HG03045 (cell line): ENCODE results near the gene IDE.

ENCODE experiments used
- ATAC-seq: cut with Tn5 transposase; IDR thresholded peaks from one replicate; pipeline ENCODE4 v1.9.1; 2021; ENCODE audit warnings: mild to moderate bottlenecking, moderate library complexity; ENCODE audit not compliant: unreplicated experiment

Gene IDE

DNA sequence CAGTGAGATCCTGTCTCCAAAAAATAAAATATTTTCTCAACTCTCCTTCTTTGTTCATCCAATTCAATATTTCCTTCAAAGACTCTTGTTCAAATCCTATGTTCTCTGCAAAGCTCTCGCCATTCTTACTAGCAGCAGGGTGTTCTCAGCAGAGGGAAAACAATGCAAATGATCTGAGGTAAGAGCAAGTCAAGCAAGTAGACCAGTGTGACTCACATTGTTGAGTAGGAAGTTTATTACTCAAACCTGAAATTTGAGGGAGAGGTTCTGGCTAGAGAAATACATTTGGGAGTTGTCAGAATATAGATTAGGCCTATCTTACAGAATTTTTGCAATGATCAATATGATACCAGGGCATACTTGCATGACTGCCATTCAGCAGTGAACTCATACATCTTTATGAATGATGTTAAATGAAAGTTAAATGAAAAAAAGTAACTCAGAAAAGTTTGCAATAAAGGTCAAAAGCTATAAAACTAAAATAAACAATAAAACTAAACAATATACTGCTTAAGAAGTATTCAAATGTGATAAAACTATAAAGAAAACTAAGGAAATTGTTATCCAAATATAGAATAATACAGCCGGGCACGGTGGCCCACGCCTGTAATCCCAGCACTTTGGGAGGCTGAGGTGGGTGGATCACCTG, 5.8 kb downstream of the IDE start:
- no peak for ATAC-seq

DNA sequence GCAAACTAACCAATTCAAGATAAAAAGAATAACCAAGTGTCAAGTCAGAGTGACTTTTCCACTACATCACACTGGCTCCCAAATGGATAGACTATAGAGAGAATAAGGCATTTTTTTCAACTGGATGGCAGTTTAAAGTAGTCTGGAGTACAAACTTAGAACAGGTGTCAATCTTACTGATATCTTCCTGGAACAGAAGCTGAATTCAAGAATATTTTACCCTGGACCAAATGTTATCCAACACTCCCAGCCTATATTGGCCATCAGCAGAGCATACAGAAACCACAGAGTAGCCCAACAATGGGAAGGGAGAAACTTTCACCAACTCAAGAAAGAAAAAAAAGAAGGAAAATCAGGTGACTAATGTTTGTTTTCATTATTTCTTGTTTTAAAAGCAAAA, 11.5 kb downstream of the IDE start:
- ATAC-seq: no peak

DNA sequence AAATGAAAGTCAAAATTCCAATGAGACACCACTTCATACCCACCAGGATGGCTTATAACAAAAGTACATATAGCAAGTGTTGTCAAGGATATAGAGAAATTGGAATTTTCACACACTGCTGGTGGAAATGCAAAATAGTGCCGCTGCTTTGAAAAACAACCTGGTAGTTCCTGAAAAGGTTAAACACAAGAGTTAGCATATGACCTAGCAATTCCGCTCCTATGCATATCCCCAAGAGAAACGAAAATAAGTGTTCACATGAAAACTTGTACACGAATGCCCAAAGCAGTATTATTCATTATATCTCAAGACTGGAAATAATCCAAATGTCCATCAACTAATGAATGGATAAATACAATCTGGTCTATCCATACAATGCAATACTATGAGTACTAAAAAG, 14.8 kb downstream of the IDE start:
- no peak for ATAC-seq

DNA sequence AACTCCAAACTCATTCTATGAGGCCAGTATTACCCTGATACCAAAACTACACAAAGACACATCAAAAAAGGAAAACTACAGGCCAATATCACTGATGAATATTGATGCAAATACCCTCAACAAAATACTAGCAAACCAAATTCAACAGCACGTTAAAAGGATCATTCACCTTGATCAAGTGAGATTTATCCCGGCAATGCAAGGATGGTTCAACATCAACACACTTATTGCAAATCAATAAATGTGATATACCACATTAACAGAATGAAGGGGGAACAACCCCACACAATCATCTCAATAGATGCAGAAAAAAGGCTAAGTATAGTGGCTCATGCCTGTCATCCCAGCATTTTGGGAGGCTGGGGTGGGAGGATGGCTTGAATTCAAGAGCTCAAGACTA, 19.9 kb downstream of the IDE start:
- no peak for ATAC-seq

DNA sequence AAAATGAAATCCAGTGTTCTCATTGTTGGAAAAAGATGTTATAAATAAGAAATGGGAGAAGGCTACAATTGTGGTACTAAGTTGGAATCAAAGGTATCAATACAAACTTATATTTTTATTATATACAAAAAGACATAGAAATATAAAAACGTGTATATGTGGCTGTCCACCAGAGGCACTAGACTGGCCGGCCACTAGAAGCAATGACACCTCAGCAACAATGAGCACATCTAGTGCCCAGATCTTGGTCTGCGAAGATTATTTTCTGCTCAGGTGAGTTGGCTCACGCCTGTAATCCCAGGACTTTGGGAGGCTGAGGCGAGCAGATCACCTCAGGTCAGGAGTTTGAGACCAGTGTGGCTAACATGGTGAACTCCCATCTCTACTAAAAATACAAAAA, 21.6 kb downstream of the IDE start:
- ATAC-seq: no peak

DNA sequence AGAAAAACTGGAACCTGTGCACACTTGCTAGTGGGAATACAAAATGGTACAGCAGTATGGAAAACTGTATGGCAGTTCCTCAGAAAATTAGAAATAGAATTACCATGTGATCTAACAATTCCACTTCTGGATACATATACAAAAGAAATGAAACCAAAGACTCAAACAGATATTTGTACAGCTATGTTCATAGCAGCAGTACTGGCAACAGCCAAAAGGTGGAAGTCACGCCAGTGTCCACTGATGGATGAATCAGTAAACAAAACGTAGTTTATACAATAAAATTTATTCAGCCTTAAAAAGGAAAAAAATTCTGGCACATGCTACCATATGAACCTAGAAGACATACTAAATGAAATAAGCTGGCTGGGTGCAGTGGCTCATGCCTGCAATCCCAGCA, 23.0 kb downstream of the IDE start:
- ATAC-seq: no peak

DNA sequence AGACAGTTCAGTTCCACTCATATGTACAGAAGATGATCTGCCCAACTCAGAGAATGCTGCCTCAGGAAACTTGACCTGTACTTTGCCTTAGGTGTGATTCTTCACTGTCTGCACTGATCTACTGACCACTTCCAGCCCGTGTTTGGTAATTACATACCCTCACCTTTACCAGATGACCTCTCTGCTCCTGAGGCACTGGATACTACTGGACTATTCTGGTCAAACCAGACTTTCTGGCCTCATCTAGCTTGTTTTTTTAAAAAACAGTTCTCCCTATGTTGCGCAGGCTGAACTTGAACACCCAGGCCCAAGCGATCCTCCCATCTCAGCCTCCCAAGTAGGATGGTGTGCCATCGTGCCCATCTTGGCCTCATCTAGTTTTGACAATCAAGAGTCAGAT, 26.2 kb downstream of the IDE start:
- no peak for ATAC-seq

DNA sequence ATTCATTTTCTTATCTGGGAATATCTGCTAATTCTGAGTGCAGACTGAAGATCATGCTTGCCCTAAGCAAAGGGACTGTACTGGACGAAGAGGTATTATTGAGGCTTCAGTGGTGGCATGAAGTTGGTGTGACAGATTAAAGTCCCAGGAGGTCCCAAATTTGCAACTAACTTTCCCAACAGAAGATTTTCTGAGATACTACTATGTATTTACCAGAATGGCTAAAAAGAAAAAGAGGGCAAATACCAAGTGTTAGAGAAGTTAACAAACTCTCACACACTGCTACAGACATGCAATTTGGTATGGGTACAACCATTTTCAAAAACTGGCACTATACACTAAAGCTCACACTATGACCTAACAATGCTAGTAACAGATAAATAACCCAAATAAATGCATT, 28.3 kb downstream of the IDE start:
- no peak for ATAC-seq

DNA sequence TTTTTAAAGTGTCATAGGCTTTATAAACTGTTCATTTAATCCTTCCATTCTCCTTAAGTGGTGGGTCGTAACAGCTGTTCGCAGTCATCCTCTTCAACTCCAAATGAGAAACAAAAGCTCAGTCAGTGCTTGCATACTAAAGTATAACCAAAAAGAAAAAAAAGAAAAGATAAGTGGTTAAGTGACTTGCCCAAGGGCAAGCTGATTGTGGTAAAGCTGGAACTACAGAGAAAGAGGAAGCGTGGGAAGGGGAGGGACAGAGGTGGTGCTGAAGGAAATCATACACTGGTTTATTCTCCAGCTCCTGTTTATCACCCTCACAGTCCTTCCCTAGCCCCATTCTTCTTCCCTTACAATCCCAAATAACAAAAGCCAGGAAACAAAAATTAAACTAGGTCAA, 29.6 kb downstream of the IDE start:
- no peak for ATAC-seq

DNA sequence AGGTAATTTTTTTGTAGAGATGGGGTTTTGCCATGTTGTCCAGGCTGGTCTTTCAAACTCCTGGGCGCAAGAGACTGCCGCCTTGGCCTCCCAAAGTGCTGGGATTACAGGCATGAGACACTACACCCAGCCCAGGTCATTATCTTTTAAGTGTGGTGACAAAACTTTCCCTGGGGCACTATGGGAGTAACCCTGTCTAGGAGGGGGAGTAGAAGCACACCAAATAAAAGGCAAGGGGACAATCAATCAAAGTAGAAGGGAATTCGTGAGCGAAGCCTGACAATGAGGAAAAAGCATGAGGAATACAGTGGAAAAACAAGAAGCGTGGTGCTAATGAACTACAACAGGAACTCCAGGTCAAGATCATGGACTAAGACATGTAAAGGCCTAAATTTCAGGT, 31.4 kb downstream of the IDE start:
- no peak for ATAC-seq

DNA sequence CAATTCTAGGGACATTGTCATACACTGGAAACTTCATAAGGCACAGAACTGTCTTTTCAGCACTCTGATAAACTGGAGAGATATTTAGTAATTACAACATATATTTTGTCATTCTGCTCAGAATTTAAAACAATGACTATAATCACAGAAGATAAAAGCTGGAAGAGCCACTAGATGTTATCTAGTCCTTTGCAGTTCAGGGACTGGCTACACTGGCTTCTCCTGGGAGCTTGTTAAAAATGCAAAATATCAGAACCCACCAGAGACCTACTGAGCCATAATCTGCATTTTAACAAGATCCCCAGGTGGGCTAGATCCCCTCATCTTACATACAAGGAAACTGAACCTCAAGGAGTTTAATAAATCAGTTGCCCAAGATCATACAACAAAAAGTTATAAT, 32.3 kb downstream of the IDE start:
- ATAC-seq: no peak

DNA sequence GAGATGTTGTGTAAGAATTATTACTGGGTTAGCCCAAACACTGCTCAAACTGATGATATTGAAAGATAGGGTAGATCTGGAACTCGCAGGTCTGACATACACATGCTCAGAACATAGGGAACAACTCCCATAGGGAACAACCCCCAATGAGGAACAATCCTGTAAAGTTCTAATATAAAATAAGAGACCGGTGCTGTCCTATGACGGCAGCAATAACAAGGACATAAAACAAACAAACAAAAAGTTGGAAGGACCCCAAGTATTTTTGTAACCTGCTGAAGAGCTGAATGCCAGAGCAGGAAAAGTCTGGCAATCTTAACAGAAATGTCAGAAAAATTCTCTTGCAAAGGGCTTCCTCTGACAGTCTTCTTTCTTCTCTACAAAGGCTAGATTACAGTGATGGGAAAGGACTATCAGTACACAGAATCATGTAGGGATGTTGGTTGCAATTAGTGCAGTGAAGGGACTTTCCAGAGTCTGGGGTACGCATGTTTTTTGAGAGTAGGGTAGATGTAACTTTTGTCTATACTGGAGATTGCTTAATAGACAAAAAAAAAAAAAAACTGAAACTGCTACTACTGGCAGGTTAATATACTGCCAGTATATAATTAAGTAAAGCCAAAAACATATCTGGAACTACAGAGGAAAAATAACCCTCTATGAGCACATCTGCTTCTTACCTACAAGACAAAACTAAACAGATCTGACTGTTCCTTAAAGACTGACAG, 35.5 kb downstream of the IDE start:
- no peak for ATAC-seq

DNA sequence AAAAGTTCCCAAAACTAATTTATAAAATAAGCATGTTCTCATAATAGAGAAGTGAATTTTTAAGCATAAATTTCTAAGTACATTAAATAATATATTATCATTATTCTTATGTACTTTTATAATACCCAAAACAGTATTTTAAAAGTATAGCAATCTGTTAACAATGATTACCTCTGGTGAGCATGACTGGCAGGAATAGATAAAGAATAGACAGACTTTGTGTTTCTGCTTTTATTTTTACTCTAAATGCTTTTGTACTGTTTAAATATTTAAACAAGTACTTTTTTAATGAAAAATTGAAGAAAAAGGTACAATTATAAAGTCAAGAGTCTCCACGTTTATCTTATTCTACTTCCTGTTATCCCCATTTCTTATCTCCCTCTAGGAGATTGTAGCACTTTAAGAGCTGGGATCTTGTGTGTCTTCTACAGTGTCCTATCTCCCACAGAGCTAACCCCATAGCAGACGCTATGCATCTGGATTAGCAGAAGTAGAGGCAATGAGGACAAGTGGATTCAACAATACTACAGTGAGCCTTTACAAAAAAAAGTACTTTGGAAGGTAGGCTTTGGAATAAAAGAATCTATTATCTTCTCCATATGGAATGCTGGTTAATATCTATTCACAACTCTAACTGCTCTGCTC, 42.9 kb downstream of the IDE start:
- no peak for ATAC-seq

DNA sequence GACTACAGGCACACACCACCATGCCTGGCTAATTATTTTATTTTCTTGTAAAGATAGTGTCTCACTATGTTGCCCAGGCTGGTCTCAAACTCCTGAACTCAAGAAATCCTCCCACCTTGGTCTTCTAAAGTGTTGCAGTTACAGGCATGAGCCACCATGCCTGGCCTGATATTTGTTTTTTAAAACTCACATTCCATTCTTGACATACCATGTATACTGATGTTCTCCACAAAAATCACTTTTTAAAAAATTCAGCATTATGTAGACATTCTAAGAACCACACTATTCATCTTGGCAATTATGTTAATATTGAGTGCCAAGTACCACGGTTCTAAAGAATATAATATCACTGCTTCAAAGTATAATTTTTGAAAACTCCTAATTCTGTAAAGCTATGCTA, 43.5 kb downstream of the IDE start:
- ATAC-seq: no peak

DNA sequence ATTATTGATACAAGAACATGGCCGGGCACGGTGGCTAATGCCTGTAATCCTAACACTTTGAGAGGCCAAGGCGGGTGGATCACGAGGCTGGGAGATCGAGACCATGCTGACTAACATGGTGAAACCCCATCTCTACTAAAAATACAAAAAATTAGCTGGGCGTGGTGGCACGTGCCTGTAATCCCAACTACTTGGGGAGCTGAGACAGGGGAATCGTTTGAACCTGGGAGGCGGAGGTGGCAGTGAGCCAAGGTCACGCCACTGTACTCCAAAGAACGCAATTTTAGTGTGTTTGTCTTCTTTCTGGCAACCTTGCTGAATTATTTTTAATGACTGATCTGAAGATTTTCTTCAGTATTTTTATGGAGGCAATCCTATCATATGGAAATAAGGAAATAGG, 46.2 kb downstream of the IDE start:
- ATAC-seq: no peak

DNA sequence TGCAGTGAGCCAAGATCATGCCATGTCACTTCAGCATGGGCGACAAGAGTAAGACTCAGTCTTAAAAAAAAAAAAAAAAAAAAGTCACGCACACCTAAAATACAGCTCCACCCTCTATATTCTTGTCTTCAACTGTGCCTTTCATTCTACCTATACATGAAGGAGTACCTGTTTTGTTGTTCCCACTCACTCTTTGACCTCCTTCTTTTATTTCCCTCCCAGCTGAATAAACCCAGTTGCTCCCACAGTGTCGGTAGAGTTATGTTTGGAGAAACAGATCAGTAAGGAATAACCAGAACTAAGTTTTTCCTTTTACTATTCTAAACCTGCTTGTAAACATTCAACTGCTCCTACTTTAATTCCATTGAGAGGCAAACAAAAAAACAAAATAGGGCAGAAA, 50.3 kb downstream of the IDE start:
- no peak for ATAC-seq

DNA sequence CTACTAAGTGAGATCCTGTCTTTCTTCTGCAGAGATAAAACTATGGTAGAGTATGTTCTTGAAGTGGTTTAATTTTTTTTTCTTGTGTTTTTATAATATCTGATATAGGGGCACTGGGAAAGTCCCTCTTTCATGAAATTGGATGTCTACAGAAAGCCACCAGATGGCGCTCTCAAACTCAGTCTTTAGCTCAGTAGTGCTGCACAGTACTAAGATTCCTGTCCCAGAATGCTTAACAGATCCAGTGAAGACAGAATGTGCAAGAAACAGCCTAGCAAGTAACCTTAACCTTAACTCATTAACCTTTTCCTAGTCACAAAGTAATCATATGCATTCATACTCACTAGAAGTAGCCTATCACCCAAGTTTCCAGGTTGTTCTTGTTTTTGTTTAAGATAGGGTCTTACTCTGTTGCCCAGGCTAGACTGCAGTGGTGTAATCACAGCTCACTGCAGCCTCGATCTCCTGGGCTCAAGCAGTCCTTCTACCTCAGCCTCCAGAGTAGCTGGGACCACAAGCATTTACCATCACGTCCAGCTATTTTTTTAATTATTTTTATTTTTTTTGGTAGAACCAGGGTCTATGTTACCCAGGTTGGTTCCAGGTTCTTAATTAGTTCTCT, 56.7 kb downstream of the IDE start:
- peak; percentile 71 for ATAC-seq

DNA sequence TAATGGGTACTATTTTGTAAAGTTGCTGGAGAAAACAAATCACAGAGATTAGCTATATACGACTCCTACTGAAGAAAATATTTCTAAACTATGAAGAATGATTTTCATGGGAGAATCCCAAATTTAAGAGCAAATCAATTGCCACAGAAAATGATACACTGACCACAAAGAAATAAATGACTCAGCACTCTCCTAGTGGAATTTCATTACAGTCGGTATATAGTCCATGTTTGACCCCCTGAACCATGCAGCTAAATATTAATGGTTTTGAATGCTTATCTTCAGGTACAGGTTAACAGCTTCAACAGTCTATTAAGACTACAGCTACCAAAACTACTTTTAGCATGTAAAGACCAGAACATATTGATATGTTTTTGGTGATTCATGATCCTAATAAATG, 65.0 kb downstream of the IDE start:
- no peak for ATAC-seq

DNA sequence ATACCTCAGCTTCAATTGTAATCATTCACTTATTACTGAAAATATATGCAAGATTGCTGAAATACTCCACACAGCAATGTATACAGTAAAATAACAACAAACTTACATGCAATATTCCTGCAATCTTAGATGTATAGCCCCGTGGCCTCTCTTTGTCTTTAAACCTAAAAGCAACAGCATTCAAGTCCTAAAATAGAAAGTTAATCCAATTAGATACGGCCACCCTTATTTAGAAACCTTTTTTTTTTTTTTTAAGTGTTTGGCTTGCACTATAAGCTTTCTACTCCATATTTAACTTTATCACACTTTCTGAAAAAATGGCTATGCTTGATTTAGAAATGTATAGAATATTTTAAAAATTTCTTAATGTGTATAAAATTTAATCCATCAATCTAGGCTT, 67.6 kb downstream of the IDE start:
- ATAC-seq: no peak

DNA sequence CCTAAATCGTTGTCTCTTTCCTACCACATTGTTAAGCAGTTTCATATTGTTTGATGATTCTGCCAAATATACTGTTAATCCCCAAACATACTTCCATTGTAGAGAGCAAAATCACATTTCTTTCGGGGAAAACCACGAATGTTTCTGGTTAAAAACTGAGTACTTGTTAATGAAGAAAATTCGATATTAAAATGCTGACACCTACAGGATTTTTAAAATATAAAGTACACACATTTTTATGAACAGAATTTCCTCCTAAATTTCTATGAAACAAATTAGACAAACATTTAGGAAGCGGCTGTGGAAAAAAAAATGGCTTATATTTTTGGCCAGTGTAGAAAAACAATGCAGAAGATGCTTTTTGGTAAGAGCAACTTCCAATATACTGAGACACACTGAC, 68.8 kb downstream of the IDE start:
- no peak for ATAC-seq

DNA sequence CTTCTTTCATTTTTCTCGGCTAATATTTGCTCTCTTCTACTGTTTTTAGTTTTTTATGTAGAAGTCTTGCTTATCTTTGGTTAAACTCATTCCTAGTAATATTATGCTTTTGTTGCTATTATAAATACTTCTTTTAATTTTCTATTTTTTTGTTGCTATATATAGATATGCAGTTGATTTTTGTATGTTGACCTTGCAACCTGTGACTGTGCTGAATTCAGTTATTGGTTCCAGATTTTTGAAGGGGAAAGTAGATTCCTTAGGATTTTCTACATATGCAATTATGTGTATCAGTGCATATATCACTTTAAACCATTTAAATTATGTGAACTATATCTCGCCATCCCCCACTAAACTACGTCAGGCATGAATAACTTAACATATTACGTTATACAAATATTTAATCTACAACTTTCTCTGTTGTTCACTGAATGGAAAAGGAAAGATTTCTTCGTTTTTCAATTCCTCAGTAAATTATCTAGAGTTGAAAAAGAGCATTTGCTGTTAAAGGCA, 71.5 kb downstream of the IDE start:
- no peak for ATAC-seq

DNA sequence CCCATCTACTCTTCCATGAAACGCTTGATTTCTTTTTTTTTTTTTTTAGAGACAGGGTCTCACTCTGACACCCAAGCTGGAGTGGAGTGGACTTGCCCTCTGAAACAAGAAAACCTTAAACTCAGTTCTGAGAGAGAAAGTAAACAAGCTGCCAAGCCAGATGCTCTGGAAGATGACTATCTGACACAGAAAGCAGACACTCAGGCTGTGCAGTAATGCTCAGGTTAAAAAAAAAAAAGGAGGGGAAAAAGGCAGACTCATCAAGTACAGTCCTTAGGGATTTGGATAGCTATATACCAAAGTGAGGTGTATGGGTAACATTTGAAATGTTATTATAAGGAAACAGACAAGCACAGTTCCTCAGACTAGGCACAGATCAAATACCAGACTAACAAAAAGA, 80.5 kb downstream of the IDE start:
- ATAC-seq: no peak
